Femur (tissue), 1 donor: ENCODE results near the gene PPM1F.

Source experiments
- DNase-seq: peaks from one replicate; pipeline ENCODE4 v3.0.0-alpha.2; 2017

Gene PPM1F

DNA sequence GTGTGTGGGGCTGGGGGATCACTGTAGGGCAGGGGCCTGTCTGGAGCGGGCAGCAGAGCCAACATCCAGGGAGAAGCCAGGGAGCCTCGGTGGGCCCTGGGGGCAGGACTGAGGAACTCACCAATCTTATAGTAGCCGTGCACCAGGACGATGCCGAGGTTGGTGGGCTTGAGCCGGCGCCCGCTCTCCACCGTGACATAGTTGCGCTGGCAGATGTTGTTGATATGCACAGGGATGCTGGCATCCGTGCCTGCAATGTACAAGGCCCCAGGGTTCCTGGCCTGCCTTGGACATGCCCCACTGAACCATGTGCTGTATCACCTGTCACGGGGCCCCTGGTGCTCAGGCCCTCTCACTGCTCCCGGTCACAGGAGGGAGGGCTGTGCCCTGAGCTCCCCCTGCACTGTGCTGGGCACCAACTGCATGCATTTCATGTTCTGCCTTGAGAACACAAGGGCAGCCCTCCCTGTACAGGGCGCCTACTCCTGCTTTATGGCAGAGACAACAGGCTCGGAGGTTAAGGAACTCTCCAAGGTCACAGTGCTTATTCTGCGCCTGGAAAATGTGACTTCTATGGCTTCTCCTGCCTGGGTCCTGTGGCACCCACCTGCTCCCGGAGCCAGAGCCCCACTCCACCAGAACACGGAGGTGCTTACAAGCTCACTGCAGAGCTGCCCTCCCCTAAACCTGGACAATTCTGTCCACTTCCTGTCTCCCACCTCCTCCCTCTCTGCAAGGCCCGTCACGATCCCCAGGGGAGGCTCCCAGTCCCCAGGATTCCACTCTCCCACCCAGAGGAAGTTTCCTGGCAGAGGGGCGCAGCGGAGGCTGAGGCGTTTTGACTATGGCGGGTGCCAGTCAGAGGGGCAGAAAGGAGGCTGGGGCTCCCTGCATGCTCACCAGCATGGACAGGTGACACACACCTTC, 7.8 kb upstream of the PPM1F start:
- no peak for DNase-seq

DNA sequence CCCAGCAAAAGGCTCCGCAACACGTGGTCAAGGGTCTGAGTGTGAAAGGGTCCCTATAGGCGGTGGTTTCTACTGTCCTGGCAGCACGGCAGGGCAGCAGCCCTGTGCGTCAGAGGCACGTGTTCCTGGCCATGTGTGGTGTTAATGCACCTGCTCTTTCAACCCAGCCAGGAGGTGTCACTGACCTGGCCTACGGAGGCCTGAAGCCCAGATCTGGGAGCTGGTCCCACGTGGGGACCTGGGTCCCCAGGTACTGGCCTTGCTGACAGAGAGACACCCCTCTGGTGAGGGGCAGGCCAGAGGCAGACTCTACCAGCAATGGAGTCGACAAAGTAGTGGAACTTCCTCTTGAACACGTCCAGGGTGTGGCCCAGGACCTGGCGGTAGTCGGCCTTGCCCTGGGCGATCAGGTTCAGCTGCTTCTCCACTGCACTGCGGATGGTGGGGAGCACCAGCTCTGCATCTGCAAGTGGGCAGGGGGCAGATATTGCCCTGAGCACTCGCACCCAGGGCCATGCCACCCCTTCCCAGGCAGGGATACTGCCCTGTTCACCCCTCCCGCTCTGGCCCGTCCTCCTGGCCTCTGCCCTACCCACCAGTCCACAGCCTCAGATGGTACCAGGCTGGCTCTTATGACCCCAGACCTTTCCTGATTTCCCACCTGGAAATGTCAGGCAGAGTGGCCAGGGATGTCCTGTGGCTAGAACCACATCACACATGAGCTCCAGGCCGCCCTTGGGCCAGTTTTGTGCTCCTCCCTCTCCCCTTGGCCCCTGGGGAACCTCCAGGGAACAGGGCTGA, 6.8 kb upstream of the PPM1F start:
- no peak for DNase-seq

DNA sequence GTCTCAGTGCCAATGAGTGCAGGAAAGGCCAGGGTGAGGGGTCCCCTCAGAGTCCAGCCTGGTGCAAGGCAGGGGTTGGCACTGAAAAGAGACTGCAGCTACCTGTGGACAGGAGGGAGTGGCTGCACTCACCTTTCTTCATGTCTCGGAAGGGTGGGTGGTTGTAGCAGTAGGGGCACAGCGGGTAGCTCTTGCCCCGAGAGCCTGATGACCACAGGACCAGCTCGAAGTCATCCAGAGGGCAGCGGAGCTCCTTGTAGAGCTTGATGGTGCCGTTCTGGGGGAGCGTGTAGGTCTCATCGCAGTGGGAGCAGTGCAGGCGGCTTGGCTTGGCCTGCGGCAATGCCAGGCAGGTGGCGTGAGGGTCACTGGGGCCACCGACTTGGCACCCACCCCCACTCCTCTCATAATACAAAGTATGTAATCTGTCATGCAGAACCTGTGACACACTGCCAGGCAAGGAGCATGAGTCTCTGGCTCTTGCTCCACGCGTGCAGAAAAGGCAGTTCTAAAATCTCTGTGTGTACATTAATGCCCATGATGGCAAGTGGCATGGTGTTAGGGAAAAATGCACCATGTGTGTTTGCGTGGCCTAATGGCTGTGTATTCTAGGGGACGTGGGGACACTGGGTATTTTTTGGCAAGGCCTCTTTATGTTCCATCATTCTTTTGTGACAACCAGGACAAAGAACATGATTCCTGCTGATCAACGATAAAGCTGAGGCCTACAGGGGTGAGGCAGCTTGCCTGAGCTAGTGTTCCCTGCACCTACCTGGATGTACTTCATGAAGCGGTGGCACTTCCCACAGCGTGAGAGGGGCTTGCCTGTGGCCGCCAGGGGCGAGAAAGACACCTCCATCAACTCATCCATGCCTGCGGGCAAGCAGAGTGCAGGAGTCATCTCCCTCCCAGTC, 6.0 kb upstream of the PPM1F start:
- DNase-seq: no peak

- peak; percentile 78 for DNase-seq
Observed at GRCh38 chr22:21951931-21952465, 650 bp downstream of the PPM1F start.

DNA sequence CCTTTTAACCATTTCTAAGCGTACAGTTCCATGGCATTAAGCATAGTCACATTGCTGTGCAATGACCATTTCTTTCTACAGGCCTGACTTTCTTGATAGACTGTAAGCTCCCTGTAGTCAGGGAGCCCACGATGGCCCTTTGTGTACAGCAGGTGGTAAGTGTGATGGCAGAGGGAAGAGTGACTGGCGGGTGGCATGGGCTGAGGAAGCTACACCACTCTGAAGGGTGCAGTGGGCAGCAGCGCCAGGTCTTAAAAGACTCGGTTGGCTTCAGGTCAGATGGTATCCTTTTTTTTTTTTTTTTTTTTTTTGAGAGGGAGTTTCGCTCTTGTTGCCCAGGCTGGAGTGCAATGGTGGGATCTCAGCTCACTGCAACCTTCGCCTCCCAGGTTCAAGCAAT, 1.6 kb downstream of the PPM1F start:
- no peak for DNase-seq

DNA sequence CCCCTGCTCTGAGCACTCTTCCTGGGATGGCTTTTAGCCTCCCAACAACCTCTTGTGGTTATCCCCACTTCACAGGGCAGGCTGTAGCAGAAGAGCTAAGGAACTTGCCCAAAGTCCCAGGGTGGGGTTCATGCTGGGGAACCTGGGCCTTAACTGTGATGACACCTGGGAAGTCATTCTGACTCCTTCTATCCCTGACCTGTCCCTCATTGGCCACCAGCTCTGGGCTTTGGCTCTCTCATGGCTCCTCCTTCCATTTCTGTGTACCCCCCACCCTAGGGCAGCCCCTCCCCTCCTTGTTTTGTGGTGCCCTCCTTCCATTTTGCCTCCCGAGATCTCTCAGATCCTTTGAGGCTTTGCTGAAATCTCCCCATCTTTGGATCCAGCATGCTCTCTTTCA, 2.7 kb downstream of the PPM1F start:
- DNase-seq: no peak

DNA sequence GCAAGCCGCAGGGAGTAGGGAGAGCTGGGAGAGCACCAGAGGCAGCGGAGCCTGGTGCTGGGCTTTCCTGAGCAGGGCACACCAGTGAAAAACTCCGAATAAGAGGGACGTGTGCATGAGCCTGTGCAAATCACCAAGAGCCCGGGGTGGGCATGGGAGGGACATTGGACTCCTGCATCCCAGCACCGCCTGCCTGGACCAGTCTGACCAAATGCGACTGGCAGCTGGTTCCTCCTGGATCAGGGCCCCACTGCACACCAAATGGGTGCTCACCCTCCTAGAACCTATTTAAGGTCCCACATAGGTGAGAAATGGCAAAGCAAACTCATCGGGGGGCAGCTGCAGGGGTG, 3.1 kb downstream of the PPM1F start:
- DNase-seq: no peak

DNA sequence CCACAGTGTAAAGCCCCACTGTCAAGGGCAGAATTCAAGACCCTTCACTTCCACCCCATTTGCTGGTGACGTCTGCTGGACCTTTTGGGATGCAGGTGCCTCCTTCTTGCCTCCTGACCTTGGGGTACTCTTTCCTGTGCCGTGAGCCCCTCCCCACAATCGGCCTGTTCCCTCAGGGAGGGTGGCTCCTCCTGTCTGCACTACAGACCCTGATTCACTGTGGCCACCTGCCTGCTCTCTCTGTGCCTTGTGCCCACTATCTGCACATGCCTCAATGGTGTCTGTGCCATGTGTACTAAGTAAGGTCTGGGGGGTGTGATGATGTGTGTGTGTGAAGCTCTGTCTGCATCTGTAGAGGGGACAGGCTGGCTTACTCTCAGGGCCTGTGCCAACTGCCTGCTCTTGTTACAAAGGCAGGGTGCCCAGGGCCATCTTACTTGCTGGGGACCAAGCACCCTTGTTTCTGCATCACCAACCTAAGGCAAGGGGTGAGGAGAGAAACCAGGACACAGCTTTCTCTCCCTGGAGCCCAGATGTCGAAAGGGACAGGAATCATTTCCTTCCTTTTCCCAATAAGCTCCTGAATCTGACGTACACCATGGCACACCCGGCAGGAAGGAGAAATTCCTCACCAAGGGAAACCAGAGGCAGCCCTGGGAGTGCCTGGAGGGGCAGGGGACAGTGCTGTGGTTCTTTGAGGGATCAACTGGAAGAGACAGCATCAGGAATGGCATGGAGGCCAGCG, 3.7 kb downstream of the PPM1F start:
- DNase-seq: no peak

GRCh38 chr22:21948390-21948789, 4.3 kb downstream of the PPM1F start:
- DNase-seq: no peak

DNA sequence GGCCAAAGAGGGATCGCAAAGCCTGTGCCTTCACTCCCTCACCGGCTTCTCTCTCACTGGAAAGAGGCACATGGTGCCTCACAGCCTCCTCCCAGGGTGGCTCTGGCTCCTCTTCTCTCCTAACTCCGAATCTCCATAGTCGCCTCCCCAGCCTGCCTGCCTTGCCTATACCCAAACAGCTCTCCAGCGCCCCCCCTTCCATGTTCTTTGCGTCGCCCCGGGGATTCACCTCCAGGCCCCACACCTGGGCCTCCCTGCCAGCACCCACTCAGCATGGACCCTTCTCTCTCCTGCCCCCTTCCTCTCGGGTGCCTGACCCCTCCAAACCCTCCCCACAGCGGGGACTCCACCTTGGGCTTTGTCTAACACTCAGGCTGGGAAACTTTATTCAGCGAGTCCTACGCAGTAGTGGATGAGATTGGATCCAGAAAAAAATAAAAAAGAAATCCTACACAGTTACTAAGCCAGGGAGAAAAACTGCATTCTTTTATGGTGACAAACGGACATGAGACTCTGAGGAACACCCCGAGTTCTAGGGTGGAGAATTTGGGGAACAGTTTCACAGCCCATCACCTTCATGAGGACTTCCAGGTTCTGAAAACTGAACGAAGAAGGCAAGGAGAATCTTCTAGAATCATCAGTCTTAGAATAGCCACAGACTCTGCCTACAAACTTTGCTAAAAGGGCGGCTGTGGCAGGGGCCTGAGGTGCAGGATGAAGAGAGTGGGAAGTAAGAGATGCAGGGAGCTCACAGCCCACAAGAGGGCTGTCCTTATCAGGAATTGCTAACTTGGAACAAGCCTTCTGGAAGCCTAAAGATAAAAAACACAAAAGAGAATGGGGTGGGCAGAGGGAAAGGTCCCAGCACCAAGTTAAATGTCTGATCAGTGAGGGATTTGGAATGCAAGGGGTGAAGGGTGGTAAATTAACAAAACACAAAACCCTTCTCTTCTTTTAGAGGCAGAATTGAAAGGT, 5.3 kb downstream of the PPM1F start:
- no peak for DNase-seq

DNA sequence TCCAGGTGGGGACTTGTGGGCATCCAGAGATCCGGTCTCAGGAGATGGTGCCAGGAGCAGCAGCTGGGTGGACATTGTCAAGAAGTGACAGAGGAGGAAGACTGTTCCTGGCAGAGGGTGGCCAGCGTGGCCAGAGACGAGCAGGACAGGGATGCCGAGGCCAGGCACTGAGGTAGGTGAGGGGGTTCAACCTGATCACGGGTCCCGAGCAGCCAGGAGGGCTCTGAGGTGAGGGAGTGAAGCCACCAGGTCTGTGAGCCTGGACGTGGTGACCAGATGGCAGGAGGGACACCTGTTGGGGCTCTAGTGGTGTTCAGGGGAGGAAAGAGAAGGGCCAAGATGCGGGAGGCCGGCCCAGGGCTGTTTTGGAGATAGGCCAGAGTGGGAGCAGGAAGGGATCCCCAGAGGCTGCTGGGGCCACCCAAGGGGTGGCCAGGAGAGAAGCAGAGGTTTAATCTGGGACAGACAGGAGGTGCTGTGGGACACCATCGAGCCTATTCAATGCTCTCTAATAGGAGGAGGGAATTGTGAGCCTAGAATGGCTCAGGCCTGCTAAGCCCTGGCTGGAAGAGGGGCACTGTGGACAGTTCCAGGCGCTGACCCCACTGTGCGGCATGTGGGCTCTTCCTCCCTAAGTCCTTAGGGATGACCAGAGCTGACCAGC, 6.3 kb downstream of the PPM1F start:
- DNase-seq: no peak

- DNase-seq: no peak
Observed at GRCh38 chr22:21945453-21946261, 7.0 kb downstream of the PPM1F start.

DNA sequence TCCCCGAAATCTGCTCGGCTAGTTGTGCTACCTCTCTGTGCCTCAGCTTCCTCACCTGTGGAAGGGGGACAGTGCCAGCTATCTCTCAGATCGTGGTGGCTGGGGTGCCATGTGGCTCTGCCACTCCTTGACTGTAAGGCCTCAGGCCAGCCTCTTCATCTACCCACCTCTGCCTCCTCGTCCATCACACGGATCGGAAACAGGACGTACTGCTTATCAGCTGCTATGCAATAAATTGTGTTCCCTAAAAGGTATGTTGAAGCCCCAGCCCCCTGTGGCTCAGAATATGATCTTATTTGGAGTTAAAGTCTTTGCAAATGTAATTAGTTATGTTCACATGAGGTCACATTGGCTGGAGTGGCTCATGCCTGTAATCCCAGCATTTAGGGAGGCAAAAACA, 7.8 kb downstream of the PPM1F start:
- no peak for DNase-seq

DNA sequence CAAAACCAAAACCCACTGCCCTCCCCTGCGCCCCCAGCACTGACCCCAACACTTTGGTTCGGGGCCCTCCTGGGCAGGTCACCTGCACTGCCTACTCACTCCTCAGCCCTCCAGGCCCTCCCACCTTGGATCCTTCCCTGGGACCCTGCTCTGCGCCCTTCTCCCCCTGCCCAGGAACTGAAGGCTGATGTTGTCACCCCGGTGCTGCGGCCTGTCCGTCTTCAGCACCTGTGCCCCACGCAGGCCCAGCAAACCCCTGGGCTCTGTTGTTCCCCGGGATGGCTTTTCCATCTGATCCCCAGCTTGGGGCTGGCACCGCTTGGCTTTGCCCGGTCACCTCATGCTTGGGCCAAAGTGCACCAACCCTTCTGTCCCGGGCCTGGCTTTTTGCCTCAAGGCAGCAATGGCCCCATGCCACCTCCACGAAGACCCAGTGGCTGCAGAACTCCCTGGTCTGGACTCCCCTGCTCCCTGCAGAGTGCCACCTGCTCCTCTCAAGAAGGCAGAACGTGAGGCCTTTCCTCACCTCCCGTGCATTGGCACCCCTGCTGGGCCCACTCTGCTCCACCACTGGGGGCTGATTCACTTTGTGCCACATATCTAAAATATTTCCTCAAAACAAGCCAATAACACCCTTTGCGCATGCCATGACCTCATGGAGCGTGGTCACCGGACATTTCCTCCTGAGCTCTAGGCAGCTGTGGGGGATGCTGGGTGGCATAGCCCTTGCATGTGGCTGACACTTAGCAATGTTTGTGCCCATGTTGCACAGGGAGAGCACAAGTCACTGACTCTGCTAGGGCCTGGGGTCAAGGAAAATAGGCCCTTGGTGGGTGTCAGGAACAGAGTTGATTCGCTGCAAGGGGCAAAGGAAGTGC, 8.8 kb downstream of the PPM1F start:
- DNase-seq: no peak

DNA sequence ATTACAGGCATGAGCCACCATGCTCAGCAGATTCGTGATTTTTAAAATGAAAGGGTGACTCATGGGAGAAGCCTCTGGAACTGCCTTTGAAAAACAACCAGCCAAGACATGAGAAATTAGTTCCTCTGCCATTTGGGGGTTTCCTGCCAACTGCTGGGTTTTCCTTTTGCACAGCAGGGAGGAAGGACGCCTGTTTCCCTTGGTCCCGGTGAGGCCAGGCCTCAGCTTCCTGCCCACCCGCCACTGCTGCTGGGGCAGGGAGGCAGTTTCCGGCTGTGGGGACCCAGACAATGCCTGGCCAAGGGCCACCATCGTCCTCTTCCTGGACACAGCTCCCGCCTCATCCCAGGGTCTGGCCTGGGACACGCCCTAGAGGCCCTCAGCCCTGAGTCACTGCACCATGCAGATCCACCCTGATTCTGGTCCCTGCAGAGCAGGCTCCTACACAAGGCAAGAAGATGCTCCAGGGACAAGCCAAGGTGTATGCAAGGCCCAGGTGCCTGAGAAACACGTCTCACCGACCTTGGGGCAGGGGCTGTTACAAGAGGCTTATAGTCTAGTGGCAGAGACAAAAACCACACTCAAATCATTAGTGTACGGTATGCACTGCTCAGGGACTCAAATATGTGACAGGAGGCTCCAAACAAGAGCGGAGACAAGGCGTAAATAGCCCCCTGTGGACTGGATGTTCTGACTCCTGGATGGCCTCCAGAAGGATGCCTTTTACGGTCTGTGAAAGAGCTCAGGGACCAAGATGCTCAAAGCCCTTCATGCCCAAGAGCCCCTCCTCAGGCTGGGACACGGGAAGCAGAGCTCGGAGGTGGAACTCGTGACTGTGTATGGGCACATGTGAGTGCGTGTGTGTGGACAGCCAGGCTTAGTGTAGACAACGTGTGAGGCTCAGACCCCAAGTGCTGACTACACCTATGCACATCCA, 10.0 kb downstream of the PPM1F start:
- DNase-seq: peak; percentile 84

GRCh38 chr22:21941921-21942320, 10.7 kb downstream of the PPM1F start:
- DNase-seq: no peak

DNA sequence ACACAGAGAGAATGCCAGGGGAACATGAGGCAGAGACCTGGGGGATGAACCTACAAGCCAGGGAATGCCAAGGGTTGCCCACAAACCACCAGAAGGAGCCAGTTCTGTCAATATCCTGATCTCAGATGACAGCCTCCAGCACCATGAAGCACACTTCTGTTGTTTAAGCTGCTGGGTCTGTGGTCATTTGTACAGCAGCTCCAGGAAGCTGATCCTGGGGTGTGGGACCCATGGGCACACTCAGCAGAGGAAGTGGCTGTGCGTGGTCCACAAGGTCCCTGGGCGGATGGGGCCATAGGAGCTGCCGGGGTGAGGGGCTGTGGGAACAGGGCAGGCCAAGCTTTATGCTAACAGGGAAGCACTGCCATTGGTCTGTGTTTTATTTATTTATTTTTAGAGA, 12.1 kb downstream of the PPM1F start:
- no peak for DNase-seq
